Esophagus (tissue), 2 donors: ENCODE data around the gene MCUB. TPM values are rescaled to one million over a fixed set of nuclear protein-coding genes. Genes with fewer than 3 reads are reported as not detected.

Experiments used
- H3K27ac ChIP-seq, 2 donors: one replicate each; pipeline ENCODE4 v1.5.1; 2013; ENCODE audit warnings: low read depth in 2 of 2, mild to moderate bottlenecking in 2 of 2, inconsistent platforms in 1 of 2, low read length in 1 of 2, moderate library complexity in 1 of 2
- H3K27me3 ChIP-seq, 2 donors: one replicate each; pipeline ENCODE4 v1.6.1; 2013; ENCODE audit warnings: low read length in 2 of 2, control low read depth in 1 of 2, mild to moderate bottlenecking in 1 of 2; ENCODE audit not compliant: insufficient read depth in 2 of 2, control insufficient read depth in 1 of 2
- H3K36me3 ChIP-seq, 2 donors: one replicate each; pipeline ENCODE4 v1.6.1; 2013; ENCODE audit warnings: low read length in 1 of 2; ENCODE audit not compliant: control insufficient read depth in 2 of 2, insufficient read depth in 2 of 2
- H3K4me1 ChIP-seq, 2 donors: one replicate each; pipeline ENCODE4 v1.6.1; 2013; ENCODE audit warnings: low read length in 1 of 2; ENCODE audit not compliant: control insufficient read depth in 2 of 2, insufficient read depth in 2 of 2
- H3K4me3 ChIP-seq, 2 donors: one replicate each; pipeline ENCODE4 v1.5.1; 2013; ENCODE audit warnings: low read length in 2 of 2, mild to moderate bottlenecking in 2 of 2, low read depth in 1 of 2, moderate library complexity in 1 of 2
- H3K9me3 ChIP-seq, 2 donors: one replicate each; pipeline ENCODE4 v1.6.1; 2013; ENCODE audit warnings: mild to moderate bottlenecking in 2 of 2, low read depth in 1 of 2, low read length in 1 of 2, moderate library complexity in 1 of 2; ENCODE audit not compliant: control insufficient read depth in 2 of 2, insufficient read depth in 1 of 2
- WGBS, 2 donors: extraction: QIAGEN DNeasy Blood & Tissue Kit; methylation state at CpG; one replicate each; pipeline ENCODE4 v1.1.7; 2013; 5-methylcytosine and 5-hydroxymethylcytosine counted together
- polyA plus RNA-seq, 2 donors: library from polyadenylated mRNA; stranded (reverse); fragments of 200-250 nt; gene quantifications; one replicate each; pipeline ENCODE4 v1.2.3, GENCODE V29; 2013
- donor health status: healthy with polysubstance abuse.
- donor health status: Bipolar disorder and iron deficiency.

The MCUB gene
- polyA plus RNA-seq, 2 donors: 4.3 to 9.4 TPM

DNA sequence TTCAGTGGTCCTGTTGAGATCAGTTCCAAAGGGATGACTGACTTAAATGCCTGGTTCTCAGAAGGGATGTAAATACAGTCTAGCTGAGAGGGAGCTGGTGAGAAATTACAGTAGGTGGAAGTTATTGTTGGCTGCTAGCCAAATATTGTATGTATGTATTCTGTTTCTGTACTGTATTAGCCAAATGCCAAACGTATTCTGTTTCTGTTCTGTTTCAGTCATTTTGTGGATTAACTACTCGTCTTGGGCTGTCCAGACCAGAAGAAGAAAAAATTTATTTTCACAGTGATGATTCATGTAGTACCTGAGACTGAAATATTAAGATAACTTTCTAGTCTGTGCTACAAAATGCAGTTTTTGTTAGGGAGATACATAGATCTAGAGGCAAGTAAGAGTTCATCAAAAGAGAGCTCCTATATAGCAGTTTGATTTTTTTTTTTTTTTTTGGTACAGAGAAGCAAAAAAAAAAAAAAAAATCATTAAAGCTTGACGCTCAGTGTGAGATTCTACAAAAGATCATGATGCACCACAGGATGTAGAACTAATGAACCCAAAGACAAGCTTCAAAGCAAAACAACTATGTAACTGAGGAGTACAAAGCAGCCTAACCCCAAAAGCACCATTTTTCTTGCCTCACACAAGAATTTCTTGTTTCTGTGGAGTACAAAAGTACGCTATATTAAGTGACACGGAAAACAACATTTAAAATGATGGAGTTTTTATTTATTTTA lies 88.4 kb downstream of the MCUB start:
- Histone ChIP-seq H3K4me1 (no peaks in the 10 kb centered on the region), H3K27ac (no peak overlapping the region), H3K27me3 (no peaks in the 10 kb centered on the region), H3K36me3 (no peaks in the 10 kb centered on the region), H3K9me3 (no peaks in the 10 kb centered on the region), H3K4me3 (no peak overlapping the region)
- 60 to 63% methylated on average over 5 of the region's 5 CpGs for WGBS, 2 donors

DNA sequence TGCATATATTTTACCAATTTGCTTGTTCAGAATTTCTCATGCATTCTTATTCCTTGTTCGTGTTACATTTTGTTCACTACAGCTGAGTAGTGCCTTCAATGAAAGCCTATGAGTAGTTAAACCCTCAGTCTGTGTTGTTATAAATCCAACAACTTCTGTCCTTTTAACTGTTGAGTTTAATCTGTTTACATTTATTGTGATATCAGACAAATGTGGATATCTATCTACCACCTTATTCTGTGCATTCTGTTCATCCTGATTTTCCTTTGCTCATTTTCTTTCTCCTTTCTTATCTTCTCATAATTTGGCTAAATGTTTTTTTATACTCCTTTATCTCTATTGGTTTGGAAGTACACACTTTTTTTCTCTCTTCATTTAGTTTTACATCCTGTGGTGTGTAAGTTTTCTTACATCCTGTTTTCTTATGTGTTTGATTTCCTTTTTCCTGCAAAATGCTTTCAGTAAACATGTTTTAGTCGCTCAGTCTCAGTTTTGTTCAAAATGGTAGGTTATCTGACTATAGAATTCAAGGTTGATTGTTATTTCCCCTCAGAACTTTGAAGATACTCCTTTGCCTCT lies 89.0 kb downstream of the MCUB start:
- Histone ChIP-seq H3K27me3 (no peaks in the 10 kb centered on the region), H3K4me1 (no peaks in the 10 kb centered on the region), H3K36me3 (no peaks in the 10 kb centered on the region), H3K27ac (no peak overlapping the region), H3K4me3 (no peak overlapping the region), H3K9me3 (no peaks in the 10 kb centered on the region)
- WGBS, 2 donors: 77 to 82% methylated on average over 2 of the region's 2 CpGs

DNA sequence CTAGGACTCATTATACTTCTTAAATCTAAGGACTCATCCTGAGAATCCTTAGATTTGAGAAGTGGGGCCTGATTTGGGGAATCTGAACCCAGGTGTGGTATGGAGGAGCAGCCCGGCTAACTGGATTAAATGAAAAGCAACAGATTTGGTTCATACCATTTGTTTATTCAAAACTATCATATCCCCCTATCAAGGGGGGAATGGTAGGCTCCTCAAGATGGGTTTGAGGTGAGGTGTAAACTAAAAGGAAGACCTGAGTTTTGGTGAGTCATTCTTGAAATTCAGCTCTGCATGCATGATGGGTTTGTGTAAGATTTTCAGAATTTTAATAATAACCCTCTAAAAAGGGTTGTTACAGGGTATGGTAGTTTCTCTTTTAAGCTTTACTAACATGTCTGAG lies 89.8 kb downstream of the MCUB start:
- 88 to 89% methylated on average over 1 of the region's 1 CpG for WGBS, 2 donors
- Histone ChIP-seq H3K27me3 (no peaks in the 10 kb centered on the region), H3K27ac (no peak overlapping the region), H3K36me3 (no peaks in the 10 kb centered on the region), H3K9me3 (no peaks in the 10 kb centered on the region), H3K4me1 (no peaks in the 10 kb centered on the region), H3K4me3 (no peak overlapping the region)

DNA sequence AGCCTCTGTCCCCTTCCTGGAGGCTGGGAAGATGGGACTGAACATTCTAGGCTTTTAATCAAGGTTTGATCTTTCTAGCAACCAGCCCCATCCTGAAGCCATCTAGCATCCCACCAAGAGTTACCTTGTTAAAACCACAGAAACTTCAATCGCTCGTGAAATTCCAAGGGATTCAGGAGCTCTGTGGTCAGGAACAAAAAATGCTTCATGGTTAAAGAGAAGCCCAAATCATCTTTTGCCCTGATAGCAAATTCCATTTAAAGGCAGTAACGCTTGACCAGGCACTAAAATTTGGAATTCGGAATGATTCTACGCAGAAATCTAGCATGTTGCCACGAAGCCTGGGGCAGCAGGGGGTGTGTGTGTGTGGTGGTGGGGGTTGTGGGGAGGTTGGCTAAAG lies 95.3 kb downstream of the MCUB start:
- WGBS, 2 donors: 74 to 76% methylated on average over 6 of the region's 6 CpGs
- Histone ChIP-seq H3K9me3 (no peaks in the 10 kb centered on the region), H3K4me3 (no peak overlapping the region), H3K4me1 (no peaks in the 10 kb centered on the region), H3K27ac (no peak overlapping the region), H3K27me3 (no peaks in the 10 kb centered on the region), H3K36me3 (no peaks in the 10 kb centered on the region)

DNA sequence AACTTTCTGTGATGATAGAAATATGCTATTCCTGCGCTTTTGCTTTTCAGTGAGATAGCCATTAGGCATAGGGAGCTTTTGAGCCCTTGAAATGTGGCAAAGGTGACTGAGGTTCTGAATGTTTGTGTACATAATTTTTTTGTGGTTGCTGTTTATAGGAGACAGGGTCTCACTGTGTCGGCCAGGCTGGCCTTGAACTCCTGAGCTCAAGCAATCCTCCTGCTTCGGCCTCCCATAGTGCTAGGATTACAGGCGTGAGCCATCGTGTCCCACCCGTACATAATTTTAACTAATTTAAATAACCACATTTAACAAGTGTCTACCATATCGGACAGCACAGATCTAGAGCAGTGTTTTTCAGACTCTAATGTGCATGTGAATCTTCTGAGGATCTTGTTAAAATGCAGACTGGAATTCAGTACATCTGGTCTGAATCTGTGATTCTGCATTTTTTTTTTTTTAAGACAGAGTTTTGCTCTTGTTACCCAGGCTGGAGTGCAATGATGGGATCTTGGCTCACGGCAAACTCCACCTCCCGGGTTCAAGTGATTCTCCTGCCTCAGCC lies 97.9 kb downstream of the MCUB start:
- Histone ChIP-seq H3K4me1 (no peaks in the 10 kb centered on the region), H3K4me3 (no peak overlapping the region), H3K27ac (no peak overlapping the region), H3K27me3 (no peaks in the 10 kb centered on the region), H3K36me3 (no peaks in the 10 kb centered on the region), H3K9me3 (no peaks in the 10 kb centered on the region)
- 96% methylated on average over 9 of the region's 9 CpGs for WGBS, 2 donors

DNA sequence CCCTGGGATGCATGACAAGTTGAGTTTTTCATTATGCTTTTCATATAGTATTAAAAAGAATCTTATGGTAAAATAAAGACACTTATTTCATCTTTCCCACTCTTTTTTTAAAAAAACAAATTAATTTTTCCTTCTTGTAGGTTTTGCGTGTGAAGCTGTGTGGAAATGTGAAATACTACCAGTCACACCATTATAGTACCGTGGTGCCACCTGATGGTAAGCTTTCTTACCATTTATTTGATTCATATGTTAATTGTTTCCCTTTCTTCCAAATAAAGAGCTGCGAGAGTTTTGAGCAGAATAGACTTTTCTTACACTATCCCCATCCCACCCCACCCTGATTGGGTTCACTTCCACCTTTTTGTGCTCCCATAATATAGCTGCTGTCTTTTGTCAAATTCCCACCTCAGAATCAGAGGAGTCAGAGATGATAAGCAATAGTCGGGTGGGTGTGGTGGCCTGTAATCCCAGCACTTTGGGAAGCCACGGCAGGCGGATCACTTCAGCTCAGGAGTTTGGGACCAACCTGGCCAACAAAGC lies 98.9 kb downstream of the MCUB start:
- Histone ChIP-seq H3K27ac (no peak overlapping the region), H3K27me3 (no peaks in the 10 kb centered on the region), H3K4me3 (no peak overlapping the region), H3K4me1 (no peaks in the 10 kb centered on the region), H3K9me3 (no peaks in the 10 kb centered on the region), H3K36me3 (peaks cover 0 to 4% of the 10 kb centered on the region in 2 donors)
- 81 to 88% methylated on average over 6 of the region's 6 CpGs for WGBS, 2 donors

DNA sequence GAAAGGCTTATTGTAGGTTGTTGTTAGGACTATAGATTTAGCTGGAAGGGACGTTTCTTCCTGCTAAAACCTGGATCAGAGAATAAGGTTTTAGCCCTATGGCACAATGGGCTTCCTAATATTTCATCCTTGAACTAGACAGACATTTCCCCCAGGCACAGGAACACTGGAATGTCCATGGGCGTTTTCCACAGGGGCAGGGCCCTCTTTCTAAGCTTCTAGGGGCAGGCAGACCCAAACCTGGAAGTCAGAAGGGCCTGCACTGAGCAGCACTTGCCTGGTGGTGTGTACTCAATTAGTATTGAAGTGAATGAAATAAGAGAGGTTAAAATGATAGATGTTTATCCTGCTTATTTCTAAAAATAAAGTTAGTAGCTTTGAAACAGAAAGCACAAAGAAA lies 102.1 kb downstream of the MCUB start:
- WGBS, 2 donors: 51 to 53% methylated on average over 2 of the region's 2 CpGs
- Histone ChIP-seq H3K36me3 (peaks cover 0 to 4% of the 10 kb centered on the region in 2 donors), H3K27ac (no peak overlapping the region), H3K4me1 (no peaks in the 10 kb centered on the region), H3K4me3 (no peak overlapping the region), H3K9me3 (no peaks in the 10 kb centered on the region), H3K27me3 (no peaks in the 10 kb centered on the region)

DNA sequence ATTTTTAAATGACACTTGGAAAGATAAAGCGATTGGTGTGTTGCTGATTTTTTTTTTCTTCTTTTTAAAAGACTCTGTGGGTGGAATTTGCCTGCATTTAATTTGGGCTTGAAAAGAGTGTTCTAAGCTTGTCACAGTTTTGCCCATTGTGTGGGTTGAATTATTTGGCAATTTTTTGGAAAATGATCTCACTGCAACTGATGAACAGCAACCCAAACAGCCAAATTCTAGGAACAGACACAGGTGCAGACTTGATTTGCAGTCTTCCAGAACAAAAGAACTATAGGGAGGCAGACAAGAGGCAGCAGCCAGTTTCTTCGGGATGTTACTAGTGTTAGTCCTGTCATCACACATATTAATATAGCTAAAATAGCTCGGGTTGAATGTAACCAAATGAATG lies 102.7 kb downstream of the MCUB start:
- no peak overlapping the region for H3K4me3 ChIP-seq
- no peaks in the 10 kb centered on the region for H3K9me3 ChIP-seq
- no peaks in the 10 kb centered on the region for H3K4me1 ChIP-seq
- 35 to 49% methylated on average over 3 of the region's 3 CpGs for WGBS, 2 donors
- H3K27ac ChIP-seq: no peak overlapping the region
- no peaks in the 10 kb centered on the region for H3K27me3 ChIP-seq
- peaks cover 0 to 4% of the 10 kb centered on the region in 2 donors for H3K36me3 ChIP-seq

DNA sequence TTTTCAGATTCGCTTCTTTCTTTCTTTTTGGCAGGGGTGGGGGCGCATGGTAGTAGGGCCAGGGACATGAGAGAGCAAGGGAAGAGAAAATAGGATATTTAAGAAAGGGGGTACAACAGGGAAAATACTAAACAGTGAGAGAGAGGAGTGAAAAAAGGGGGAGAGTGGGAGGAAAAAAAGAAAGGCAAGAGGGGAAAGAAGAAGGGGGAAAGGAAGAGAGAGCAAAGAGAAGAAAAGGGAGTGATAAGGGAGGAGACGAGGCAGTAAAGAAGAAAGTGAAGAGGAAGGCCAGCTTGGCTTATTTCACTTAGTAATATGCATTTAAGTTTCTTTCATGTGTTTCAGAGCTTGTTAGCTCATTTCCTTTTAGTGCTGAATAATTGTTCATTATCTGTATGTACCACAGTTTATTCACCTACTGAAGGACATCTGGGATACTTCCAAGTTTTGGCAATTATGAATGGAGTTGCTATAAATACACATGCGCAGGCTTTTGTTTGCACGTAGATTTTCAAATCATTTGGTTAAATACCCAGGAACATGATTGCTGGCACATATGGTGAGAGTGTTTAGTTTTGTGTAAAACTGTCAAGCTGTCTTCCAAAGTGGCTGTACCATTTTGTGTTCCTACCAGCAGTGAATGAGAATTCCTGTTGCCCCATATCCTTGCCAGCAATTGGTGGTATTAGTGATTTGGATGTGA lies 105.9 kb downstream of the MCUB start:
- no peak overlapping the region for H3K27ac ChIP-seq
- peaks cover 0 to 4% of the 10 kb centered on the region in 2 donors for H3K36me3 ChIP-seq
- H3K9me3 ChIP-seq: no peaks in the 10 kb centered on the region
- no peak overlapping the region for H3K4me3 ChIP-seq
- no peaks in the 10 kb centered on the region for H3K27me3 ChIP-seq
- H3K4me1 ChIP-seq: no peaks in the 10 kb centered on the region
- 70% methylated on average over 5 of the region's 5 CpGs for WGBS, 2 donors
